ENCODE data around the gene CLN6. TPM values are rescaled to one million over a fixed set of nuclear protein-coding genes. Genes with fewer than 3 reads are reported as not detected.

The CLN6 gene
- polyA plus RNA-seq, 2 donors = 17.8 to 23.5 TPM

GRCh38 chr15:68158046-68158628 lies 71.4 kb downstream of the CLN6 start:
- 53 to 55% methylated on average over 3 of the region's 3 CpGs for WGBS, 2 donors
- H3K27me3 ChIP-seq (ENCODE audit: control insufficient read depth in 1 of 2, insufficient read depth in 2 of 2, low read length in 2 of 2) = no peaks in the 10 kb centered on the region
- peaks cover 2% of the 10 kb centered on the region in 2 donors for H3K36me3 ChIP-seq (ENCODE audit: control insufficient read depth in 2 of 2, insufficient read depth in 2 of 2, low read length in 1 of 2)
- no peak overlapping the region for H3K4me3 ChIP-seq (ENCODE audit: low read depth in 1 of 2, low read length in 2 of 2)
- H3K4me1 ChIP-seq (ENCODE audit: control insufficient read depth in 2 of 2, insufficient read depth in 2 of 2, low read length in 1 of 2) = no peaks in the 10 kb centered on the region
- H3K9me3 ChIP-seq (ENCODE audit: control insufficient read depth in 2 of 2, insufficient read depth in 1 of 2, low read depth in 1 of 2, low read length in 1 of 2) = no peaks in the 10 kb centered on the region
- no peak overlapping the region for H3K27ac ChIP-seq (ENCODE audit: low read depth in 2 of 2, low read length in 1 of 2)

- Histone ChIP-seq H3K4me1 (ENCODE audit: control insufficient read depth in 2 of 2, insufficient read depth in 2 of 2, low read length in 1 of 2) (no peaks in the 10 kb centered on the region), H3K4me3 (ENCODE audit: low read depth in 1 of 2, low read length in 2 of 2) (no peak overlapping the region), H3K9me3 (ENCODE audit: control insufficient read depth in 2 of 2, insufficient read depth in 1 of 2, low read depth in 1 of 2, low read length in 1 of 2) (no peaks in the 10 kb centered on the region), H3K27me3 (ENCODE audit: control insufficient read depth in 1 of 2, insufficient read depth in 2 of 2, low read length in 2 of 2) (no peaks in the 10 kb centered on the region), H3K27ac (ENCODE audit: low read depth in 2 of 2, low read length in 1 of 2) (no peak overlapping the region), H3K36me3 (ENCODE audit: control insufficient read depth in 2 of 2, insufficient read depth in 2 of 2, low read length in 1 of 2) (peaks cover 2% of the 10 kb centered on the region in 2 donors)
- 0 to 54% methylated on average over 1 of the region's 1 CpG for WGBS, 2 donors
These were observed 72.5 kb downstream of the CLN6 start for GRCh38 chr15:68157074-68157473.

Other genes with a start within 250 kb of the CLN6 start
- 10 to 100 TPM; 10.6 to 13.9 TPM for gene PIAS1, start 175.4 kb downstream of the CLN6 start, polyA plus RNA-seq
- gene CALML4, start 24.4 kb downstream of the CLN6 start, polyA plus RNA-seq = 10 to 100 TPM in 1 of 2 donors, 1 to 10 TPM in 1; 5.0 to 11.2 TPM
- 10 to 100 TPM in 1 of 2 donors, 1 to 10 TPM in 1; 9.5 to 12.5 TPM for gene FEM1B, start 48.0 kb upstream of the CLN6 start, polyA plus RNA-seq
- under 1 TPM; 0.14 to 0.45 TPM for gene ITGA11, start 202.4 kb upstream of the CLN6 start, polyA plus RNA-seq